Measurements from ENCODE around the gene MRPL2. TPM values are rescaled to one million over a fixed set of nuclear protein-coding genes. Genes with fewer than 3 reads are reported as not detected.
A peak's percentile ranks its signal among the peaks of the same experiment; 100 is the strongest.

MRPL2 gene
- total RNA-seq, 1 donor, result 18.7 TPM

DNA sequence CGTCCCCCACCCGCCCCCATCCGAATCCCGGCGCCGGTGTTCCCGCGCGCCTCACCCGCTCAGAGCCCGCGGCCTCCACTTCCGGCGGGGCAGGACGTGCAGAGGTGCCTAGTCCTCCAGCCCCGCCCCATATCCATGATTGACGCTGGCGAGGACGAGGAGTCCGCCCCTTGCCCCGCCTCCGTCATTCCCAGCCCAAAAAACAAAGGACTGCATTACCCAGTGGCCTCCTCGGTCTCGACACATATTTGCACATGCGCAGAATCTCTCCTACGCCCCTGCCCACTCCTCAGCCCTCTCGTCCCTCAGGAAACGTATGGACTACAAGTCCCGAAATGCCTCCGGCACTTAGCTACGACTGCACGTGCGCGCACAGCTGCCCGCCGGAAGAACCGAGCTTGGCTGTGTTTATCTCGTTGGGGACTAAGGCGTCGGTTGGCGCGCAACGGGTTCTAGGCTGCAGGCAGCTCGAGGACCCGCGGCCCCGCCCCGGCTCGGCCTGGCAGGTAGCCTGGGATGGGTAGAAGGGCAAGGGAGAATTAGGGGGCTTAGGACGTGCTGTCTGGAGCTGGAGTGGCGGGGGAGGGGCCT, 45.3 kb downstream of the MRPL2 start, which contains the start of the genes KLHDC3 and MEA1:
KLHDC3 (plus strand) TSS at position 407 of the 591 bp plus-strand sequence. CDS start 2,944 bp downstream, outside the sequence.
MEA1 (minus strand) TSS at position 104 of the 591 bp plus-strand sequence. CDS start 133 bp downstream, outside the sequence.
- DNase-seq (ENCODE audit: low read depth), result peak; percentile 100
- peak within 1 kb of the TSS; percentile 100 for H3K4me3 ChIP-seq (ENCODE audit: low read depth, low read length)
- TF ChIP-seq, protein P1, sequence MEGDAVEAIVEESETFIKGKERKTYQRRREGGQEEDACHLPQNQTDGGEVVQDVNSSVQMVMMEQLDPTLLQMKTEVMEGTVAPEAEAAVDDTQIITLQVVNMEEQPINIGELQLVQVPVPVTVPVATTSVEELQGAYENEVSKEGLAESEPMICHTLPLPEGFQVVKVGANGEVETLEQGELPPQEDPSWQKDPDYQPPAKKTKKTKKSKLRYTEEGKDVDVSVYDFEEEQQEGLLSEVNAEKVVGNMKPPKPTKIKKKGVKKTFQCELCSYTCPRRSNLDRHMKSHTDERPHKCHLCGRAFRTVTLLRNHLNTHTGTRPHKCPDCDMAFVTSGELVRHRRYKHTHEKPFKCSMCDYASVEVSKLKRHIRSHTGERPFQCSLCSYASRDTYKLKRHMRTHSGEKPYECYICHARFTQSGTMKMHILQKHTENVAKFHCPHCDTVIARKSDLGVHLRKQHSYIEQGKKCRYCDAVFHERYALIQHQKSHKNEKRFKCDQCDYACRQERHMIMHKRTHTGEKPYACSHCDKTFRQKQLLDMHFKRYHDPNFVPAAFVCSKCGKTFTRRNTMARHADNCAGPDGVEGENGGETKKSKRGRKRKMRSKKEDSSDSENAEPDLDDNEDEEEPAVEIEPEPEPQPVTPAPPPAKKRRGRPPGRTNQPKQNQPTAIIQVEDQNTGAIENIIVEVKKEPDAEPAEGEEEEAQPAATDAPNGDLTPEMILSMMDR (IDR thresholded peaks at IDR 0.05; ENCODE audit: insufficient read depth, low read length), result no peak

DNA sequence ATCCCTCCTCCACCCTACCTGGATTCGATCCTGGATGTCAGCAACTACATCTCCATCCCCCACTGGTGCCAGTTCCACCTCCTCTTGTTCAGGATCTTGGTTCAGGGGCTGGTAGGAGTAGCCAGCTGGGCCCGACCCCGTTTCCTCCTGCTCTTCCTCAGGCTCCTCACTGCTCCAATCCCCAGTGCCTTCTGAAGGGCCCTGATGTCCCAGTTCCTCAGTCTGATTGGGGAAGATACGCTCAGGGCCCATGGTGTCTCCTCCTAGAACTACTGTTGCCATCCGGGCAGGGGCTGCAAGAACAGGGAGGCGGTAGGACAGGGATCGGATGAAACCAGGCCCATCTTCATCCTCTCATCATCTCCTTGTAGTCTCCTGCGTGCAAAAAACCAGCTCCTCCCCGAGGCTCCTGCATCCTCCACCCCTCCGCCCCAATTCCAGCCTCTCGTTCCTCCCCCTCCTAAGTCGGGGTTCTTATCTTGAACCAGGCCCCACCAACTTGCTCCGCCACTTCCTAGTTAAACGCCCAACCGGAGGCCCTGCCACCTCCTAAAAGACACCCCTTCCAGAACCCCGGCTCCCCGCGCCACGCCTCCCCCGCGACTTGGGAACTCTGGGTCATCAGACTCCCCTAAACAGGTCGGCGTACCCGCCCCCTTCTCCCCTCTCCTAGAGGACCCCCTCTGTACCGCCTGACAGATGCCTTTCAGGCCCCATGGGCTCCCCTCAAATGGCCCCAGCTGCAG, 46.0 kb downstream of the MRPL2 start:
- peak overlapping the region; percentile 81 for H3K4me3 ChIP-seq (ENCODE audit: low read depth, low read length)
- TF ChIP-seq, protein P1 (IDR thresholded peaks at IDR 0.05; ENCODE audit: insufficient read depth, low read length), result no peak
- peak; percentile 34 for DNase-seq (ENCODE audit: low read depth)

DNA sequence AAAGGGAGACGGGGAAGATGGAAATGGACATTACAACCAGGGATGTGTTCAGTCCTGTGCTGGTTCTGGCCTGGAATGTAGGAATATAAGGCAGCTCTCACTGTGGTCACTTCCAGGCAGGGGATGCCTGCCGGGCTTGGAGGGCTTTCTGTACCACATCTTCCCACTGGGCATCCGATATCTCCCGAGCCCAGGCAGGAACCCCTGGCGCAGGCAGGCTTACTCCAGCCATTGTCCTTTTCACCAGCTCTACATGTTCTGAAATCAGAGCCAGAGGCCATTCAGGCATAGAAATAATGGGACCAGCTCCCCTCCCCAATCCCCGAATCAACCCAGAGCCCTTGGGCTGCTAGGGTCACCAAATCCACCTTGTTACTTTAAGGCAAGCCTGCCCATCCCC, 46.9 kb downstream of the MRPL2 start:
- TF ChIP-seq, protein P1 (IDR thresholded peaks at IDR 0.05; ENCODE audit: insufficient read depth, low read length), result no peak
- DNase-seq (ENCODE audit: low read depth), result no peak
- H3K4me3 ChIP-seq (ENCODE audit: low read depth, low read length), result peak overlapping the region; percentile 81

DNA sequence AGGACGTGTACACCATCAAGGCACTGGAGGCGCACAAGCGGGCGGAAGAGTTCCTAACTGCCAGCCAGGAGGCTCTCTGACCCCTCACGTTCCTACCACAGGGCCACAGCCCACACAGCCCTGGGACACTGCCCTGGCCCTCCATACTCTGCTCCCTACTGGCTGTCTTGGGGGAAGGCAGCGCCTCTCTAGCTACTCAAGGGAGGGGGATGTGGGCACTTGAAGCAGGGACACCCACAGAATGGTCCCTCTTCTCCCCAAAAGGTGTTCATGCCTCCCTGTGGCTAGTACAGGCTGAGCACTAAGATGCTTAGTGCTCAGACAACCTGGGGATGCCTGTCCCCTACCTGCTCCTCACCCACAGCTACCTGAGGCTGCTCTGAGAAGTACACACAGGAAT, 48.0 kb downstream of the MRPL2 start:
- no peak for DNase-seq (ENCODE audit: low read depth)
- TF ChIP-seq, protein P1 (IDR thresholded peaks at IDR 0.05; ENCODE audit: insufficient read depth, low read length), result no peak
- H3K4me3 ChIP-seq (ENCODE audit: low read depth, low read length), result no peak overlapping the region

DNA sequence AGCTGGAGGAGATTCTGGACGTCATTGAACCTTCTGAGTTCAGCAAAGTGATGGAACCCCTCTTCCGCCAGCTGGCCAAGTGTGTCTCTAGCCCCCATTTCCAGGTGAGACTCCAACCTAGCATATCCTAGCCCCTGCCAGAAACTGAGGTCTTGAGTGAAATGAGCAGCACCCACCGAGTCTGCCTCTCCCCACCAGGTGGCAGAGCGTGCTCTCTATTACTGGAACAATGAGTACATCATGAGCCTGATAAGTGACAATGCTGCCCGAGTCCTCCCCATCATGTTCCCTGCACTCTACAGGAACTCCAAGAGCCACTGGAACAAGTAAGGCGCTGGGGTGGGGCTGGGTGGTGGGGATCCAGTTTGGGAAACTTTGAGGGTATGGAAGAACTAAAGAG, 50.1 kb downstream of the MRPL2 start:
- peak; percentile 31 for DNase-seq (ENCODE audit: low read depth)
- TF ChIP-seq, protein P1 (IDR thresholded peaks at IDR 0.05; ENCODE audit: insufficient read depth, low read length), result peak; percentile 46
- no peak overlapping the region for H3K4me3 ChIP-seq (ENCODE audit: low read depth, low read length)

DNA sequence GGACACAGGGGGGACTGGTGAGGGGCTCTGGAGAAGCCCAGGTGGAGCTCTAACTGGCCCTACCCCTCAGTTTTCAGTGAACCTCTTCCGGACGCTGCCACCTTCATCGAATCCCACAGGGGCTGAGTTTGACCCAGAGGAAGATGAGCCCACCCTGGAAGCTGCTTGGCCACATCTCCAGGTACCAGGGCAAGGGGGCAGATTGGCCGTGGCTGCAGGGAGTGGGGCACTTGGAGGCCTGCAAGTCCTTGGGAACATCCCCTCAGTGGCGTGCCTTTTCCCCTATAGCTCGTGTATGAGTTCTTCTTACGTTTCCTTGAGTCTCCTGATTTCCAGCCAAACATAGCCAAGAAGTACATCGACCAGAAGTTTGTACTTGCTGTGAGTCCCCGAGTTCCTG, 52.1 kb downstream of the MRPL2 start:
- no peak for DNase-seq (ENCODE audit: low read depth)
- TF ChIP-seq, protein P1 (IDR thresholded peaks at IDR 0.05; ENCODE audit: insufficient read depth, low read length), result no peak

More for the DNA sequence above, 52.1 kb downstream of the MRPL2 start:
- no peak overlapping the region for H3K4me3 ChIP-seq (ENCODE audit: low read depth, low read length)
